Left hindlimb (tissue), 1 donor: ENCODE results near the gene VSIG10L2.

ENCODE experiments used
- DNase-seq: peaks from one replicate; pipeline ENCODE4 v3.0.0-alpha.2; 2018

Gene VSIG10L2

GRCh38 chr11:125948278-125949051, 2.6 kb downstream of the VSIG10L2 start:
- DNase-seq: no peak

GRCh38 chr11:125949271-125950177, 3.7 kb downstream of the VSIG10L2 start:
- no peak for DNase-seq

- no peak for DNase-seq
Measured at GRCh38 chr11:125950178-125950490, 4.3 kb downstream of the VSIG10L2 start.

- DNase-seq: peak; percentile 81
Measured at GRCh38 chr11:125950696-125951651, 5.1 kb downstream of the VSIG10L2 start.

- no peak for DNase-seq
Measured at GRCh38 chr11:125951731-125952130, 5.9 kb downstream of the VSIG10L2 start.

GRCh38 chr11:125952559-125952958, 6.7 kb downstream of the VSIG10L2 start:
- no peak for DNase-seq

GRCh38 chr11:125952973-125953372, 7.1 kb downstream of the VSIG10L2 start:
- peak; percentile 69 for DNase-seq

- DNase-seq: no peak
Measured at GRCh38 chr11:125953401-125953935, 7.6 kb downstream of the VSIG10L2 start.

- no peak for DNase-seq
Measured at GRCh38 chr11:125954123-125954944, 8.5 kb downstream of the VSIG10L2 start.

GRCh38 chr11:125954945-125955640, 9.2 kb downstream of the VSIG10L2 start:
- no peak for DNase-seq

- no peak for DNase-seq
Measured at GRCh38 chr11:125955856-125956255, 10.0 kb downstream of the VSIG10L2 start.

GRCh38 chr11:125956391-125957134, 10.7 kb downstream of the VSIG10L2 start:
- DNase-seq: no peak

GRCh38 chr11:125957618-125958332, 11.9 kb downstream of the VSIG10L2 start:
- DNase-seq: no peak

GRCh38 chr11:125958872-125959400, 13.1 kb downstream of the VSIG10L2 start:
- no peak for DNase-seq

- no peak for DNase-seq
Measured at GRCh38 chr11:125959511-125959910, 13.7 kb downstream of the VSIG10L2 start.

- DNase-seq: no peak
Measured at GRCh38 chr11:125959931-125960330, 14.1 kb downstream of the VSIG10L2 start.

- no peak for DNase-seq
Measured at GRCh38 chr11:125960771-125961170, 14.9 kb downstream of the VSIG10L2 start.

GRCh38 chr11:125967515-125967914, 21.7 kb downstream of the VSIG10L2 start:
- DNase-seq: no peak

GRCh38 chr11:125968354-125968753, 22.5 kb downstream of the VSIG10L2 start:
- no peak for DNase-seq
